HG02623 (cell line): Measurements from ENCODE around the gene CFD.
"Not testable (repeated sequence)": the region's sequence is repeated elsewhere in the genome, so short reads cannot be mapped to it uniquely, and the experiment has no call there.

Source experiments
- ATAC-seq: cut with Tn5 transposase; IDR thresholded peaks from one replicate; pipeline ENCODE4 v1.9.1; 2021; ENCODE audit warnings: moderate library complexity; ENCODE audit not compliant: unreplicated experiment

The CFD gene

GRCh38 chr19:825897-826644 lies 33.4 kb upstream of the CFD start:
- ATAC-seq = no peak

- ATAC-seq = no peak
These were observed 32.2 kb upstream of the CFD start for GRCh38 chr19:827314-827709.

- ATAC-seq = no peak
These were observed 31.6 kb upstream of the CFD start, which contains the start of gene AZU1 for GRCh38 chr19:827710-828321. Gene AZU1 (plus strand): TSS chr19:827837. CDS start chr19:827847, 10 bp downstream.

- no peak for ATAC-seq
These were observed 30.2 kb upstream of the CFD start for GRCh38 chr19:829129-829758.

- ATAC-seq = no peak
These were observed 27.8 kb upstream of the CFD start for GRCh38 chr19:831407-832369.

- no peak for ATAC-seq
These were observed 25.2 kb upstream of the CFD start for GRCh38 chr19:834216-834615.

- ATAC-seq = no peak
These were observed 24.2 kb upstream of the CFD start for GRCh38 chr19:835210-835810.

GRCh38 chr19:840519-841206 lies 18.8 kb upstream of the CFD start, which contains the start of gene PRTN3:
Gene PRTN3 (plus strand): TSS chr19:840999. CDS start chr19:841009, 10 bp downstream.
- no peak for ATAC-seq

- not testable (repeated sequence) for ATAC-seq
These were observed 16.7 kb upstream of the CFD start for GRCh38 chr19:842802-843179.

GRCh38 chr19:843180-843835 lies 16.2 kb upstream of the CFD start:
- ATAC-seq = no peak

- no peak for ATAC-seq
These were observed 15.5 kb upstream of the CFD start for GRCh38 chr19:843836-844545.

- no peak for ATAC-seq
These were observed 14.9 kb upstream of the CFD start for GRCh38 chr19:844546-844971.

GRCh38 chr19:845707-846521 lies 13.6 kb upstream of the CFD start:
- no peak for ATAC-seq

- ATAC-seq = no peak
These were observed 11.0 kb upstream of the CFD start for GRCh38 chr19:848386-848921.

- ATAC-seq = not testable (repeated sequence)
These were observed 10.3 kb upstream of the CFD start for GRCh38 chr19:849195-849594.

GRCh38 chr19:850221-850978 lies 9.1 kb upstream of the CFD start:
- ATAC-seq = no peak

- ATAC-seq = no peak
These were observed 8.5 kb upstream of the CFD start for GRCh38 chr19:850979-851335.
